HEK293T (cell line): ENCODE data around the gene STH.

Experiments used
- ARNT ChIP-seq: fragments of 450-650 bp; IDR thresholded peaks from 2 replicates; pipeline ENCODE4 v1.6.1; 2017; ENCODE audit warnings: mild to moderate bottlenecking
- BHLHE40 ChIP-seq: fragments of 450-650 bp; IDR thresholded peaks from 2 replicates; pipeline ENCODE4 v1.6.1; 2016; ENCODE audit warnings: mild to moderate bottlenecking, moderate library complexity, borderline replicate concordance
- FOXA1 ChIP-seq: fragments of 450-650 bp; IDR thresholded peaks from 2 replicates; pipeline ENCODE4 v1.6.1; 2016; ENCODE audit warnings: mild to moderate bottlenecking
- FOXK2 ChIP-seq: fragments of 450-650 bp; IDR thresholded peaks from 2 replicates; pipeline ENCODE4 v1.6.1; 2016; ENCODE audit warnings: mild to moderate bottlenecking
- FOXM1 ChIP-seq: fragments of 450-650 bp; IDR thresholded peaks from 2 replicates; pipeline ENCODE4 v1.6.1; 2017; ENCODE audit warnings: mild to moderate bottlenecking, borderline replicate concordance
- HDGF ChIP-seq: fragments of 450-650 bp; IDR thresholded peaks from 2 replicates; pipeline ENCODE4 v1.6.1; 2017; ENCODE audit warnings: antibody characterized with exemption, borderline replicate concordance
- L3MBTL2 ChIP-seq: fragments of 450-650 bp; conservative IDR thresholded peaks from 2 replicates; pipeline ENCODE4 v1.6.1; 2016; ENCODE audit warnings: mild to moderate bottlenecking
- NFRKB ChIP-seq: fragments of 450-650 bp; IDR thresholded peaks from 2 replicates; pipeline ENCODE4 v1.6.1; 2016; ENCODE audit warnings: mild to moderate bottlenecking, moderate library complexity
- PKNOX1 ChIP-seq: fragments of 450-650 bp; IDR thresholded peaks from 2 replicates; pipeline ENCODE4 v1.6.1; 2016
- SP1 ChIP-seq: fragments of 450-650 bp; IDR thresholded peaks from 2 replicates; pipeline ENCODE4 v1.6.1; 2017
- SUZ12 ChIP-seq: fragments of 450-650 bp; IDR thresholded peaks from 2 replicates; pipeline ENCODE4 v1.6.1; 2016; ENCODE audit warnings: mild to moderate bottlenecking
- TARDBP ChIP-seq: fragments of 450-650 bp; IDR thresholded peaks from 2 replicates; pipeline ENCODE4 v1.6.1; 2016
- ZNF384 ChIP-seq: fragments of 450-650 bp; IDR thresholded peaks from 2 replicates; pipeline ENCODE4 v1.6.1; 2016

GRCh38 chr17:45950888-45951287 is 48.2 kb upstream of the STH start:
- TF ChIP-seq FOXM1 (no peak), TARDBP (no peak), SP1 (no peak), BHLHE40 (no peak), SUZ12 (no peak), NFRKB (no peak), FOXA1 (no peak), FOXK2 (no peak), L3MBTL2 (no peak), HDGF (no peak), PKNOX1 (no peak), ARNT (no peak), ZNF384 (no peak)
